Erythroblast (primary cell): ENCODE measurements around the gene UPP2.

Experiments used
- DNase-seq, 2 experiments: peaks; one replicate each; lab custom pipeline; 2025; lab: John Stamatoyannopoulos, UW
- GATA1 ChIP-seq: IDR thresholded peaks from 2 replicates; pipeline ENCODE4 v1.6.1; 2011; ENCODE audit warnings: low read depth, mild to moderate bottlenecking, control low read depth, low read length, moderate library complexity
- POLR2A ChIP-seq: IDR thresholded peaks from 2 replicates; pipeline ENCODE4 v1.6.1; 2011; ENCODE audit warnings: mild to moderate bottlenecking, low read length

The UPP2 gene

DNA sequence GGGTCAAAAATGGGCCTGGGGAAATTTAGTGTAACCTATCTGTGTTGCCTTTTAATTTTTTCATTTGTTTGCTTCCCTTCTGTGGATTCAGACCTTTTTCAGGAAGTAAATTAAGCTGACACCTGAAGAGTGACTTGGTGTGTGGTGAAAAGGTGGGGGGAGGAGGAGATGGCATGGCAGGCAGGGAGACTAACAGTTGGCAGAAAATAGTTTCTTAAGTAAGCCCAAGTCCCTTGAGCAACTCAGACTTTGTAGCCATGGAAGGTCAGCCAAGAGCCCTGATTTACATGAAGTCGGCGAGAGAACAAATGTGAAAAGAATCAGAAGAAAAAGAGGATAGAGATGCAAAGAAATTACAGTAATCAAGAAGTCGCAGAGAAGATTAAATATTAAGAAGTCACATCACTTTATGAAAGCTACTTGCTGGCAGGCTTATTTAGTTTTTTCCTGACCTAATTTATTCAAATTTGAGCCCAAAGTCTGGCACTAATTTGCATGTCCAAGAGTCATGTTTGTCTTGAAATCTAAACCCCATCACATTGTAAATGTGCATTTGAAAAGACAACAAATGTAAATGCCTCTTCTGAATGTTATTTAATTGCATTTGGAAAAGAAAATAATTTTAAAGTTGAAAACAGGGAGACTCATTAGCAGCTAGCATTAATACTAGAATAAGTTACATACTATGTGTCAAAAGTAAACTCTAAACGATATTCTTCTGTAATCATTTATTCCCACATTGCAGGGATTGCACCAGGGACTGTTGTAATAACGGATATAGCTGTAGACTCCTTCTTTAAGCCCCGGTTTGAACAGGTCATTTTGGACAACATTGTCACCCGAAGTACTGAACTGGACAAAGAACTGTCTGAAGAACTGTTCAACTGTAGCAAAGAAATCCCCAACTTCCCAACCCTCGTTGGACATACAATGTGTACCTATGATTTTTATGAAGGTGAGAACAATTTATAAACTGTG is 19.3 kb downstream of the UPP2 start:
- TF ChIP-seq POLR2A (no peak), GATA1 (no peak)
- no peak for DNase-seq

- DNase-seq: no peak
- TF ChIP-seq GATA1: no peak
Measured at GRCh38 chr2:158124896-158125295, 23.2 kb downstream of the UPP2 start.

GRCh38 chr2:158125756-158126498 is 24.3 kb downstream of the UPP2 start:
- TF ChIP-seq GATA1: no peak
- TF ChIP-seq POLR2A: no peak
- no peak for DNase-seq

GRCh38 chr2:158127380-158127804 is 25.7 kb downstream of the UPP2 start:
- no peak for TF ChIP-seq POLR2A
- TF ChIP-seq GATA1: no peak
- no peak for DNase-seq

- DNase-seq: no peak
- TF ChIP-seq POLR2A: no peak
- TF ChIP-seq GATA1: no peak
Measured at GRCh38 chr2:158128168-158128973, 26.7 kb downstream of the UPP2 start.

DNA sequence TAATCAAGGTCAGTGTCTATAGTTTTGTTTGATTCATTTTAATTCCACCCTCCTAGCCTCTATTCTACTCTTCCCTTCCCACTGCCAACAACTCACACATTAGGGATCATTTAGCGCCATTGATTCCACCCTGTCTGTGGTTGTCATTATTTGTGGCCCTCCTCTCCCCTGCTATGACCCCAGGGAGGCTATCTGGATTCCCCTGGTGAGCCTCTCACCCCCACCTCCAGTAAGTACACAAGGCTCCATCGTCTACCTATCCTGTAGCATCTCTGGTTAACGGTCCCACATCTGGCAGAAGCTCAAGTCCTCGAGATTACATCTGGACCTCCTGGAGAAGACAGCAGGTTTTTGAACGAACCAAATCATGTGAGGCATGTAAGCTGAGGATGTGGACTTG is 27.4 kb downstream of the UPP2 start:
- DNase-seq: no peak
- no peak for TF ChIP-seq GATA1
- TF ChIP-seq POLR2A: no peak

- no peak for DNase-seq
- TF ChIP-seq GATA1 (no peak), POLR2A (no peak)
Measured at GRCh38 chr2:158130832-158131473, 29.3 kb downstream of the UPP2 start.

- no peak for TF ChIP-seq GATA1
- TF ChIP-seq POLR2A: no peak
- DNase-seq: no peak
Measured at GRCh38 chr2:158131483-158131912, 29.8 kb downstream of the UPP2 start.

DNA sequence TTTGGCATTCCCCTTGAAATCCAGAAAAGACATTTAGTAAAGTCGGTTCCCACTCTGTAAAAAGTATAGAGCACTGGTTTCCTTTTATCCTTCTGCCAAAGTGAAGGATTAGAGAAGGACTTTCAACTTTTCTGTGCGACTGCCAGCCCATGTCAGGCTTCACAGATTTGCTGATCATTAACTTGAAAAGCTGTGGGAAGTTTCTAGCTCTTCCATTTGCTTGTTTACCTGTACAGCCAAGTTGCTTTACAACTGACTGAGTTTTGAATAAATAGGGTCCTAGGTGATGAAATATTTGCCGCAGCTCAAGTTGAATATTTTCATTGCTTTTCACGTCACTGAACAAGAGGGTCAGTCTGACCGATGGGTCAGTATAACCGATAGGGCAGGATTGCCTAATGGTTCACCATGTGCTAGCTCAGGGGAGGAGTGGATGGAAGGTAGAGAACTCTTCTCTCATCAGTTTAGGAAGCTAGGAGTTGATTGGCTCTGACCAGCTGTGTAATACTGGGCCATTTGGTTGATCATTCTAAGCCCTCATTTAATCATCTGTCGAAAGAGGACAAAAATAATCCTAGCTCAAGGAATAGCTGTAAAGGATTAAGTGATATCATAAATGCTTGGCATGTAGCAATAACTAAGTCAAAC is 30.4 kb downstream of the UPP2 start:
- TF ChIP-seq POLR2A (no peak), GATA1 (no peak)
- no peak for DNase-seq

DNA sequence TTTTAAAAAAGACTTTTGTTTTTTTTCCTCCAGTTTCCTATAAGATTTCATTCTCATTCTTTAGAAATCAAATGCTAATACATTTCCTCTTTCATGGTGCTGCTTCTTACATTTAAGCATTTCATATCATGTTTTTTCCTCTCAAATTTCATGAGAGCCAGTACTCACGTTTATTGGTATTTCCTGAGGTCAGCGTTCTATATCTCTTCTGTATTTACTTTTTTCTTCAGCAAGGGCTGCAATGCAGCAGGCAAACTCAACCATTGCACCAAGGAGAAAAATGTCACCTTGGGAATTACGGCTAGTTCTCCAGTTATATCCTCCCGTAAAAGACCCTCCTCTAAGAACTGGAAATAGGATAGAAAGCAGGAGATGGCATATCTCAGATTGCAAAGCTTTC is 32.4 kb downstream of the UPP2 start:
- DNase-seq: no peak
- no peak for TF ChIP-seq GATA1
- no peak for TF ChIP-seq POLR2A

DNA sequence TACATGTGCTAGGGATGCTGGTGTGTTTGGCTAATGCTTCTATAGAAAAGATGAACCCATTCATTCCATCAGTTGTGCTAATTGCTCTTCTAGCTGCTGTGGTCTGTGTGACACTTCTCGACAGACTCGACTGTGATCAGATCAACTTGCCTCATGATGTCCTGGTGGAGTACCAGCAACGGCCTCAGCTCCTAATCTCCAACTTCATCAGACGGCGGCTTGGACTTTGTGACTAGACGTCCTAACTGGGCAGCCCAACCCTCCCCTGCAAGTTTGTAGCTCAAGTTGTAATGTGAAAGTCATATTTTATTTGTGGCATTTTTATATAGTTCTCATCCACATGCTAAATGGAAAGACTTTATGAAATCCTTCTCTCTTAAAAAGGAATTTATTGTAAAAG is 33.0 kb downstream of the UPP2 start:
- no peak for TF ChIP-seq POLR2A
- no peak for TF ChIP-seq GATA1

GRCh38 chr2:158135096-158135495 is 33.4 kb downstream of the UPP2 start:
- DNase-seq: no peak
- no peak for TF ChIP-seq GATA1

More for the DNA sequence above, 33.0 kb downstream of the UPP2 start:
- DNase-seq: no peak
